Ishikawa (cell line): Measurements from ENCODE around the gene EGFR.

Source experiments
- FOXM1 ChIP-seq: IDR thresholded peaks from 2 replicates; pipeline ENCODE4 v1.6.1; 2012; ENCODE audit warnings: low read depth, borderline replicate concordance
- YY1 ChIP-seq: IDR thresholded peaks from 2 replicates; pipeline ENCODE4 v1.6.1; 2012; ENCODE audit warnings: low read depth

DNA sequence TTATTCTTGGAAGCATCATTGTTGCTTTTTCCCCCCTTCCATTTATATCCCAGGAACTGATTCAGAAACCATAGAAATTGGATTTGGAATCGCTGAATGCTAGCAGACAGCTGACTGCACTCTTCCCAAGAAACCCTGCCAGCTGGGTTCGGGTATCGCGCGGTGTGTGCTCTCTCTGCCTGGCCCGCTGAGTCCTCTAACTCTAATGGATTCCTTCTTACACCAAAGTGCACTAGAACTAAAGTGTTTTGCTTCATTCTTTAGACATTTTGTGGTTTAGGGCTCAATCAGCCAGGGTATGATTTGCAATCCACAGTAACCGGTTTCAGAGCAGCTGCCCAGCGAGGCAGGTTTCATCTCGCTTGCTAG lies 92.2 kb downstream of the EGFR start:
- TF ChIP-seq YY1 (no peak), FOXM1 (no peak)
